IMR-90 (cell line): Measurements from ENCODE around the gene AFG3L2. TPM values are rescaled to one million over a fixed set of nuclear protein-coding genes. Genes with fewer than 3 reads are reported as not detected.

Source experiments
- ATAC-seq: fragments of 200-7000 bp; cut with Tn5 transposase; 2 replicates; pipeline ENCODE4 v1.9.1; 2020; ENCODE audit warnings: low read depth, mild to moderate bottlenecking, moderate library complexity
- BruUV-seq: library from RNA; stranded (reverse); fragments of 400-500 nt; replicated peaks from 2 replicates; lab custom pipeline; 2021; lab: Mats Ljungman, UMichigan
- CTCF ChIA-PET: fragments of 300-600 bp; formaldehyde crosslinking; extraction: SDS; loops from one replicate; lab custom pipeline; 2021; ENCODE audit warnings: antibody characterized with exemption; lab: Yijun Ruan, JAX
- POLR2A ChIA-PET: fragments of 300-600 bp; sonication (Branson Sonifier 250); formaldehyde crosslinking; loops from one replicate; lab custom pipeline; 2022; ENCODE audit warnings: antibody characterized with exemption; ENCODE audit not compliant: unreplicated experiment; lab: Charles Lee
- DNase-seq: peaks from one replicate; pipeline ENCODE4 v3.0.0; 2013
- H2AFZ ChIP-seq: replicated peaks from 2 replicates; pipeline ENCODE3; 2013; ENCODE audit warnings: low read length, mild to moderate bottlenecking; ENCODE audit not compliant: poor library complexity
- H2AK5ac ChIP-seq: 2 replicates; pipeline ENCODE4 v1.6.1; 2013; ENCODE audit warnings: low read depth, low read length, inconsistent platforms
- H2AK9ac ChIP-seq: replicated peaks from 2 replicates; pipeline ENCODE3; 2013; ENCODE audit warnings: mild to moderate bottlenecking, low read depth, low read length, moderate library complexity; ENCODE audit not compliant: poor library complexity
- H2BK120ac ChIP-seq: 2 replicates; pipeline ENCODE4 v1.6.1; 2013; ENCODE audit warnings: low read depth, low read length, inconsistent platforms
- H2BK15ac ChIP-seq: 3 replicates; pipeline ENCODE4 v1.6.1; 2013; ENCODE audit warnings: low read depth, low read length, inconsistent platforms
- H2BK20ac ChIP-seq: 2 replicates; pipeline ENCODE4 v1.6.1; 2013; ENCODE audit warnings: low read depth, mild to moderate bottlenecking, inconsistent platforms, low read length, moderate library complexity
- H2BK5ac ChIP-seq: 2 replicates; pipeline ENCODE4 v1.6.1; 2013; ENCODE audit warnings: mild to moderate bottlenecking, low read depth, low read length, inconsistent platforms; ENCODE audit not compliant: poor library complexity, severe bottlenecking
- H3K14ac ChIP-seq: replicated peaks from 2 replicates; pipeline ENCODE4 v1.6.1; 2013; ENCODE audit warnings: low read depth, low read length, inconsistent platforms
- H3K18ac ChIP-seq: 2 replicates; pipeline ENCODE4 v1.6.1; 2013; ENCODE audit warnings: low read depth, low read length, control low read depth
- H3K23ac ChIP-seq: 2 replicates; pipeline ENCODE4 v1.6.1; 2013; ENCODE audit warnings: low read depth, low read length, inconsistent platforms
- H3K27ac ChIP-seq: 2 replicates; pipeline ENCODE4 v1.5.1; 2013; ENCODE audit warnings: mild to moderate bottlenecking, control low read depth, low read length; ENCODE audit not compliant: insufficient read depth
- H3K27me3 ChIP-seq: 2 replicates; pipeline ENCODE4 v1.6.1; 2013; ENCODE audit warnings: low read length; ENCODE audit not compliant: control insufficient read depth, insufficient read depth
- H3K36me3 ChIP-seq: 2 replicates; pipeline ENCODE4 v1.6.1; 2013; ENCODE audit warnings: low read length, mixed read lengths; ENCODE audit not compliant: control insufficient read depth, insufficient read depth
- H3K4ac ChIP-seq: 2 replicates; pipeline ENCODE4 v1.6.1; 2013; ENCODE audit warnings: low read depth, low read length, inconsistent platforms
- H3K4me1 ChIP-seq: 2 replicates; pipeline ENCODE4 v1.6.1; 2013; ENCODE audit warnings: low read length, mixed read lengths; ENCODE audit not compliant: control insufficient read depth, insufficient read depth
- H3K4me2 ChIP-seq: 2 replicates; pipeline ENCODE4 v1.6.1; 2013; ENCODE audit warnings: low read depth, mild to moderate bottlenecking, control low read depth, low read length, moderate library complexity
- H3K4me3 ChIP-seq: 2 replicates; pipeline ENCODE4 v1.5.1; 2013; ENCODE audit warnings: low read depth, mild to moderate bottlenecking, control low read depth, low read length, moderate library complexity; ENCODE audit not compliant: insufficient read depth
- H3K56ac ChIP-seq: 2 replicates; pipeline ENCODE4 v1.6.1; 2013; ENCODE audit warnings: low read length, inconsistent platforms; ENCODE audit not compliant: insufficient read depth; ENCODE audit errors: extremely low read depth
- H3K79me1 ChIP-seq, 2 experiments: 2 replicates each; pipeline ENCODE4 v1.6.1; 2013; ENCODE audit warnings: low read length in 2 of 2, inconsistent platforms in 1 of 2, low read depth in 1 of 2
- H3K9ac ChIP-seq: 2 replicates; pipeline ENCODE4 v1.6.1; 2013; ENCODE audit warnings: low read depth, low read length, control low read depth
- H3K9me1 ChIP-seq: 2 replicates; pipeline ENCODE4 v1.6.1; 2013; ENCODE audit warnings: low read length, inconsistent platforms; ENCODE audit not compliant: insufficient read depth
- H3K9me3 ChIP-seq: 2 replicates; pipeline ENCODE4 v1.6.1; 2013; ENCODE audit warnings: low read length; ENCODE audit not compliant: control insufficient read depth, insufficient read depth
- H4K20me1 ChIP-seq: 2 replicates; pipeline ENCODE4 v1.6.1; 2013; ENCODE audit warnings: low read length, inconsistent platforms; ENCODE audit not compliant: insufficient read depth
- H4K5ac ChIP-seq: 2 replicates; pipeline ENCODE4 v1.6.1; 2013; ENCODE audit warnings: mild to moderate bottlenecking, low read depth, low read length, control low read depth
- H4K8ac ChIP-seq, 2 experiments: 2 replicates each; pipeline ENCODE4 v1.6.1; 2013; ENCODE audit warnings: low read depth in 2 of 2, low read length in 2 of 2, control low read depth in 1 of 2, inconsistent platforms in 1 of 2
- H4K91ac ChIP-seq: 2 replicates; pipeline ENCODE4 v1.6.1; 2013; ENCODE audit warnings: low read depth, low read length, inconsistent platforms; ENCODE audit not compliant: insufficient read depth
- BHLHE40 ChIP-seq: fragments of 150-350 bp; IDR thresholded peaks from 2 replicates; pipeline ENCODE4 v1.6.1; 2016; ENCODE audit warnings: mild to moderate bottlenecking, low read depth, low read length
- CEBPB ChIP-seq: IDR thresholded peaks from 2 replicates; pipeline ENCODE4 v1.6.1; 2012; ENCODE audit warnings: low read depth, low read length, improper control_type of control experiment
- CHD1 ChIP-seq: IDR thresholded peaks from 2 replicates; pipeline ENCODE4 v1.6.1; 2012; ENCODE audit warnings: low read depth, low read length, improper control_type of control experiment
- ELK1 ChIP-seq: fragments of 150-350 bp; IDR thresholded peaks from 2 replicates; pipeline ENCODE4 v1.6.1; 2016; ENCODE audit warnings: low read depth, mild to moderate bottlenecking, low read length, moderate library complexity, borderline replicate concordance
- FOS ChIP-seq: fragments of 150-350 bp; IDR thresholded peaks from 2 replicates; pipeline ENCODE4 v1.6.1; 2016; ENCODE audit warnings: low read depth, low read length
- MAFK ChIP-seq: IDR thresholded peaks from 2 replicates; pipeline ENCODE4 v1.6.1; 2012; ENCODE audit warnings: low read depth, low read length, improper control_type of control experiment
- MAZ ChIP-seq: IDR thresholded peaks from 2 replicates; pipeline ENCODE4 v1.6.1; 2012; ENCODE audit warnings: low read depth, mild to moderate bottlenecking, low read length, improper control_type of control experiment, moderate library complexity, borderline replicate concordance
- MXI1 ChIP-seq: IDR thresholded peaks from 2 replicates; pipeline ENCODE4 v1.6.1; 2012; ENCODE audit warnings: low read depth, mild to moderate bottlenecking, low read length, moderate library complexity, borderline replicate concordance
- NFE2L2 ChIP-seq: fragments of 150-350 bp; IDR thresholded peaks from 2 replicates; pipeline ENCODE4 v1.6.1; 2016; ENCODE audit warnings: low read depth, mild to moderate bottlenecking, low read length
- POLR2A ChIP-seq: IDR thresholded peaks from 2 replicates; pipeline ENCODE4 v1.6.1; 2012; ENCODE audit warnings: mild to moderate bottlenecking, low read depth, low read length
- RFX5 ChIP-seq: IDR thresholded peaks from 2 replicates; pipeline ENCODE4 v1.8.0; 2012; ENCODE audit warnings: low read depth, mild to moderate bottlenecking, low read length, moderate library complexity
- USF2 ChIP-seq: fragments of 150-350 bp; IDR thresholded peaks from 2 replicates; pipeline ENCODE4 v1.6.1; 2017; ENCODE audit warnings: mild to moderate bottlenecking, antibody characterized with exemption, low read length, low read depth
- WGBS, 2 experiments: methylation state at CpG; one replicate each; pipeline versions ENCODE4 v1.1.5 to v1.1.7; 2013; ENCODE audit warnings: missing lambda C conversion rate in 2 of 2; ENCODE audit not compliant: insufficient read length in 1 of 2; ENCODE audit errors: extremely low coverage in 2 of 2; 5-methylcytosine and 5-hydroxymethylcytosine counted together
- dilution Hi-C: fragments of 300-500 bp; cut with HindIII; formaldehyde crosslinking; loops from one replicate; pipeline ENCODE4 v1.14.3; 2018; ENCODE audit warnings: low sequenced_read_pairs; ENCODE audit not compliant: unreplicated experiment
- in situ Hi-C: fragments of 300-500 bp; cut with MboI; formaldehyde crosslinking; loops from 3 replicates; pipeline ENCODE4 v1.14.3; 2019; ENCODE audit warnings: low sequenced_read_pairs, inconsistent platforms, mixed read lengths
- intact Hi-C: fragments of 100-400 bp; cut with micrococcal nuclease; formaldehyde crosslinking; loops from 2 replicates; pipeline ENCODE4 v1.10.0; 2022
- polyA plus RNA-seq, 3 experiments: library from polyadenylated mRNA; depleted of rRNA; stranded (reverse); fragments of >200 nt; gene quantifications; 2 replicates each; pipeline ENCODE4 v1.2.3, GENCODE V29; 2012; ENCODE audit warnings: low replicate concordance in 1 of 3
- total RNA-seq: library from RNA; depleted of rRNA; stranded (reverse); fragments of >200 nt; gene quantifications from 2 replicates; pipeline ENCODE4 v1.2.3, GENCODE V29; 2012

Gene AFG3L2
- total and polyA plus RNA-seq, 2 of the 4 experiments (the other 2 are of a cell fraction), result 26.9 to 37.6 TPM

GRCh38 chr18:12406371-12407111, 29.5 kb upstream of the AFG3L2 start (continued):
- TF ChIP-seq MAZ, result no peak
- no peak for TF ChIP-seq FOS
- no peak for TF ChIP-seq POLR2A

GRCh38 chr18:12405066-12405465, 28.0 kb upstream of the AFG3L2 start:
- Histone ChIP-seq H2BK5ac (no peak overlapping the region), H3K4me3 (no peak overlapping the region), H4K20me1 (no peaks in the 10 kb centered on the region), H2AFZ (no peak overlapping the region), H3K4me1 (peaks cover 2% of the 10 kb centered on the region), H4K8ac (no peak overlapping the region), H2AK9ac (no peak overlapping the region), H3K4me2 (no peak overlapping the region), H4K91ac (no peak overlapping the region), H2BK20ac (no peak overlapping the region), H3K23ac (no peak overlapping the region; the same call in 1 of the 2 replicates), H2BK120ac (no peak overlapping the region), H3K27ac (no peak overlapping the region), H3K18ac (no peak overlapping the region), H2AK5ac (no peak overlapping the region), H4K5ac (no peak overlapping the region), H3K4ac (no peak overlapping the region), H3K9me3 (no peaks in the 10 kb centered on the region), H3K9me1 (peaks cover 6% of the 10 kb centered on the region), H3K9ac (no peak overlapping the region), H3K27me3 (no peaks in the 10 kb centered on the region; the same call in 1 of the 2 replicates), H2BK15ac (no peak overlapping the region), H3K56ac (no peak overlapping the region), H3K14ac (no peak overlapping the region), H3K36me3 (no peaks in the 10 kb centered on the region), H3K79me1 (peaks cover 6 to 15% of the 10 kb centered on the region in 2 experiments; a peak in 2 of 4 replicates)
- ChIA-PET POLR2A (no interaction called here), CTCF (no interaction called here)
- DNase-seq, result no peak
- intact Hi-C loops (loop anchor here (5.0 kb wide), 1 partner anchor 252 kb away; the partner anchor contains the start of gene SPIRE1), dilution Hi-C loops (no loop called here), in situ Hi-C loops (no loop called here)
- WGBS, 2 experiments, result no CpG with 5 or more reads among the region's 3 CpGs
- no peak for ATAC-seq
- BruUV-seq, result no TSS peak
- no peak for TF ChIP-seq CEBPB
- TF ChIP-seq ELK1, result no peak
- no peak for TF ChIP-seq MAFK
- no peak for TF ChIP-seq MXI1
- no peak for TF ChIP-seq NFE2L2
- TF ChIP-seq RFX5, result no peak
- TF ChIP-seq USF2, result no peak
- no peak for TF ChIP-seq CHD1
- no peak for TF ChIP-seq FOS
- TF ChIP-seq BHLHE40, result no peak
- no peak for TF ChIP-seq MAZ
- TF ChIP-seq POLR2A, result no peak
